ENCODE data around the gene OR10H1.
"Not testable (repeated sequence)": the region's sequence is repeated elsewhere in the genome, so short reads cannot be mapped to it uniquely, and the experiment has no call there.

The OR10H1 gene

DNA sequence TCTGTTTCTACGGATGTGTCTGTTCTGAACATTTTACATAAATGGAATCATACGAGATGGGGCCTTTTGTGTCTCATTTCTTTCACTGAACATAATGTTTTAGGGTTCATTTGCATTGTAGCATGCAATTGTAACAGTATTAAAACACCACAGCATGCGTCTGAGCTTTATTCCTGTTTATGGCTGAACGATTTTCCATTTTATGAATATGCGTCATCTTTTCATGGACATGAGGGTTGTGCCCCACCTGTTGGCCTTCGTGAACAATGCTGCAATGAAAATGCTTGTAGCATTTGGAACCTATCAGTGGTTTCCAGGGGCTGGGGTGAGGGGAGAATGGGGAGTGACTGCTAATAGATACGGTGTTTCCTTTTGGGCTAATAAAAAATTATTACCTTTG, 5.1 kb downstream of the OR10H1 start:
- POLR2A ChIA-PET = no interaction called here
- CTCF ChIA-PET = no interaction called here
- TF ChIP-seq L3MBTL2 (conservative IDR thresholded peaks at IDR 0.05) (no peak), SUZ12 (IDR thresholded peaks at IDR 0.05) (no peak), BHLHE40 (IDR thresholded peaks at IDR 0.05; ENCODE audit: borderline replicate concordance) (no peak), ARNT (IDR thresholded peaks at IDR 0.05) (no peak), FOXM1 (IDR thresholded peaks at IDR 0.05; ENCODE audit: borderline replicate concordance) (no peak), FOXK2 (IDR thresholded peaks at IDR 0.05) (no peak), CTBP1 (IDR thresholded peaks at IDR 0.05; ENCODE audit: borderline replicate concordance) (no peak), TARDBP (IDR thresholded peaks at IDR 0.05) (no peak), LEF1 (IDR thresholded peaks at IDR 0.05; ENCODE audit: borderline replicate concordance) (no peak), FOXA1 (IDR thresholded peaks at IDR 0.05) (no peak), HDGF (IDR thresholded peaks at IDR 0.05; ENCODE audit: borderline replicate concordance) (no peak), ELF4 (IDR thresholded peaks at IDR 0.05) (no peak), SP1 (IDR thresholded peaks at IDR 0.05) (no peak), ZNF384 (IDR thresholded peaks at IDR 0.05) (no peak), NFRKB (IDR thresholded peaks at IDR 0.05) (no peak)
- TF ChIP-seq, protein P1, sequence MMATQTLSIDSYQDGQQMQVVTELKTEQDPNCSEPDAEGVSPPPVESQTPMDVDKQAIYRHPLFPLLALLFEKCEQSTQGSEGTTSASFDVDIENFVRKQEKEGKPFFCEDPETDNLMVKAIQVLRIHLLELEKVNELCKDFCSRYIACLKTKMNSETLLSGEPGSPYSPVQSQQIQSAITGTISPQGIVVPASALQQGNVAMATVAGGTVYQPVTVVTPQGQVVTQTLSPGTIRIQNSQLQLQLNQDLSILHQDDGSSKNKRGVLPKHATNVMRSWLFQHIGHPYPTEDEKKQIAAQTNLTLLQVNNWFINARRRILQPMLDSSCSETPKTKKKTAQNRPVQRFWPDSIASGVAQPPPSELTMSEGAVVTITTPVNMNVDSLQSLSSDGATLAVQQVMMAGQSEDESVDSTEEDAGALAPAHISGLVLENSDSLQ (IDR thresholded peaks at IDR 0.05) = no peak
- DNase-seq (ENCODE audit: extremely low spot score) = no peak

DNA sequence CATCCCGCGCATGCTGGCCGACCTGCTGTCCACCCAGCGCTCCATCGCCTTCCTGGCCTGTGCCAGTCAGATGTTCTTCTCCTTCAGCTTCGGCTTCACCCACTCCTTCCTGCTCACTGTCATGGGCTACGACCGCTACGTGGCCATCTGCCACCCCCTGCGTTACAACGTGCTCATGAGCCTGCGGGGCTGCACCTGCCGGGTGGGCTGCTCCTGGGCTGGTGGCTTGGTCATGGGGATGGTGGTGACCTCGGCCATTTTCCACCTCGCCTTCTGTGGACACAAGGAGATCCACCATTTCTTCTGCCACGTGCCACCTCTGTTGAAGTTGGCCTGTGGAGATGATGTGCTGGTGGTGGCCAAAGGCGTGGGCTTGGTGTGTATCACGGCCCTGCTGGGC, 21.2 kb downstream of the OR10H1 start:
- CTCF ChIA-PET; POLR2A ChIA-PET; DNase-seq (ENCODE audit: extremely low spot score): not testable (repeated sequence)

DNA sequence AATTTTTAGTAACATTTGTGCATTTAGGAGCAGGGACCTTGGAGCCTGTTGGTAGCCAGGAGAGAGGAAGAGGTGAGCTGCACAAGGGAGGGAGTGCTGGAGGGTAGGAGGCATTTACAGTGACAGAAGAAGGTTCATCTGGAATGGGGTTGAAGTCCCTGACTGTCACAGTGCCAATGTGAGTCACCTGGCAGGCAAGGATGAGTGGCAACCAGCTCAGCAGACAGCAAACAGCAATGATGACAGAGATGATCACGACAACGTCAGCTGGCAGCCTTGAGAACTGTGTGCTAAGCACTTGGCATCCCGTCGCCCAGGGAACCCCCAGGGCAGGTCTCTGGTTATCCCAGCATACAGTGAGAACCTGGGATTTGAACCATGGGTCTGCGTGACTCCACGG, 25.4 kb downstream of the OR10H1 start:
- DNase-seq (ENCODE audit: extremely low spot score) = no peak
- ChIA-PET POLR2A (no interaction called here), CTCF (no interaction called here)
- TF ChIP-seq ELF4 (IDR thresholded peaks at IDR 0.05) (no peak), SP1 (IDR thresholded peaks at IDR 0.05) (no peak), SUZ12 (IDR thresholded peaks at IDR 0.05) (no peak), LEF1 (IDR thresholded peaks at IDR 0.05; ENCODE audit: borderline replicate concordance) (no peak), FOXM1 (IDR thresholded peaks at IDR 0.05; ENCODE audit: borderline replicate concordance) (no peak), L3MBTL2 (conservative IDR thresholded peaks at IDR 0.05) (no peak), BHLHE40 (IDR thresholded peaks at IDR 0.05; ENCODE audit: borderline replicate concordance) (no peak), HDGF (IDR thresholded peaks at IDR 0.05; ENCODE audit: borderline replicate concordance) (no peak), ZNF384 (IDR thresholded peaks at IDR 0.05) (no peak), FOXA1 (IDR thresholded peaks at IDR 0.05) (no peak), CTBP1 (IDR thresholded peaks at IDR 0.05; ENCODE audit: borderline replicate concordance) (no peak), ARNT (IDR thresholded peaks at IDR 0.05) (no peak), TARDBP (IDR thresholded peaks at IDR 0.05) (no peak), NFRKB (IDR thresholded peaks at IDR 0.05) (no peak), FOXK2 (IDR thresholded peaks at IDR 0.05) (no peak)
- TF ChIP-seq, protein P1 (IDR thresholded peaks at IDR 0.05) = no peak

DNA sequence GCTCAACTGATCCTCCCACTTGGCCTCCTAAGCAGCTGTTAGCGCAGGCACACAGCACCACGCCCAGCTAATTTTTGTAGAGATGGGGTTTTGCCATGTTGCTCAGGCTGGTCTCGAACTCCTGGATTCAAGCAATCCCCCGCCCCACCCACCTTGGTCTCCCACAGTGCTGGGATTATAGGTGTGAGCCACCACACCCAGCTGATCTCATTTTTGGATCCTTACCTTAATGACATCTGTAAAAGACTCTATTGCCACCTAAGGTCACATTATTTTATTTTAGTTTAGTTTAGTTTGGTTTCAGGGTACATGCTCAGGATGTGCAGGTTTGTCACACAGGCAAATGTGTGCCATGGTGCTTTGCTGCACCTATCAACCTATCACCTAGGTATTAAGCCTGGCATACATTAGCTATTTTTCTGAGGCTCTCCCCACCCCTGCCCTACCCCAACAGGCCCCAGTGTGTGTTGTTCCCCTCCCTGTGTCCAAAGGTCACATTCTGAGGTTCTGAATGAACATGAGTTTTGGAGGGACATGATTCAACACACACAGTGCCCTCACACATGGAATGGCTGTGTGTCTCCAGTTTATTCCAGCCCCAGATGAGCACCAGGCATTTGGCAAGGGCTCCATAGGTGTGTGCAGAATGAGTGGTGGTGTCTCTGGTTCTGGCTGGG, 26.7 kb downstream of the OR10H1 start:
- TF ChIP-seq NFRKB (IDR thresholded peaks at IDR 0.05) (no peak), SP1 (IDR thresholded peaks at IDR 0.05) (no peak), LEF1 (IDR thresholded peaks at IDR 0.05; ENCODE audit: borderline replicate concordance) (no peak), FOXM1 (IDR thresholded peaks at IDR 0.05; ENCODE audit: borderline replicate concordance) (no peak), L3MBTL2 (conservative IDR thresholded peaks at IDR 0.05) (no peak), ARNT (IDR thresholded peaks at IDR 0.05) (no peak), ZNF384 (IDR thresholded peaks at IDR 0.05) (no peak)
- no peak for DNase-seq (ENCODE audit: extremely low spot score)
- CTCF ChIA-PET = interaction anchor here (0.6 to 0.7 kb wide), 2 partner anchors 593 to 763 kb away, joined by 3 read pairs; no protein-coding TSS in a partner anchor
- POLR2A ChIA-PET = no interaction called here

DNA sequence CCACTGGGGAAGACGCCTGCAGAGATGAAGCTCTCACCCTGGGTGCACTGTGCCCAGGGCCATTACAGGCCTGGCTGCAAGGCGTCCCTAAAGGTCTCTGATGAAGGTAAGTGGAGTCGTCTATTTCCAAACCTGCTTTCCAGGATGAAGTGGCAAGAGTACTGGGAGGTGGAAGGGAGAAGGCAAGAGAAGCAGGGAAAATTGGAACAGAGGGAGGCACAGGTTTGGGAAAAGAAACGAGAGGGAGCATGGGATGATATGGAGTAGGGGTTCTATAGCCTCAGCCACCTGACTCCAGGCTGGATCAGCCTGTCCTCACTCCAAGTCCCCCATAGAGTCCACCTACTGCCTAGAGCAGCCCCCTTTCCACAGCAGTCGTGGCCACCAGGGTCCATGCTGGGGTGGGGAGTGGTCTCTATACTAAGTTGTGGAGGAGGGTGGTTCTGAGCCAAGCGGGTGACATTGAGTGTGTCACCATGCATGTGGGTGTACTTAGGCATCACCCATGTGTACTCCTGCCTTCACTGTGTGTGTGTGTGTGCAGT, 27.8 kb downstream of the OR10H1 start, which contains the start of gene OR10H5:
OR10H5 (plus strand) TSS at position 51 of the 545 bp plus-strand sequence. CDS start 6,388 bp downstream, outside the sequence.
- POLR2A ChIA-PET = no interaction called here
- CTCF ChIA-PET = interaction anchor here (0.6 kb wide), 1 partner anchor 762 kb away, joined by 3 read pairs; no protein-coding TSS in a partner anchor

GRCh38 chr19:15782896-15783295, 32.6 kb downstream of the OR10H1 start:
- POLR2A ChIA-PET; CTCF ChIA-PET; DNase-seq (ENCODE audit: extremely low spot score): not testable (repeated sequence)

More for the DNA sequence above, 27.8 kb downstream of the OR10H1 start, which contains the start of gene OR10H5:
- DNase-seq (ENCODE audit: extremely low spot score) = no peak
- no peak for TF ChIP-seq HDGF (IDR thresholded peaks at IDR 0.05; ENCODE audit: borderline replicate concordance)
- TF ChIP-seq FOXM1 (IDR thresholded peaks at IDR 0.05; ENCODE audit: borderline replicate concordance) = no peak
- no peak for TF ChIP-seq SP1 (IDR thresholded peaks at IDR 0.05)
- TF ChIP-seq BHLHE40 (IDR thresholded peaks at IDR 0.05; ENCODE audit: borderline replicate concordance) = no peak
- no peak for TF ChIP-seq FOXK2 (IDR thresholded peaks at IDR 0.05)
- no peak for TF ChIP-seq ZNF384 (IDR thresholded peaks at IDR 0.05)
- no peak for TF ChIP-seq LEF1 (IDR thresholded peaks at IDR 0.05; ENCODE audit: borderline replicate concordance)
- no peak for TF ChIP-seq ELF4 (IDR thresholded peaks at IDR 0.05)
- TF ChIP-seq, protein P1 (IDR thresholded peaks at IDR 0.05) = no peak
- no peak for TF ChIP-seq NFRKB (IDR thresholded peaks at IDR 0.05)
- TF ChIP-seq L3MBTL2 (conservative IDR thresholded peaks at IDR 0.05) = no peak

Measured in HEK293T (cell line).